GM21737 (cell line): ENCODE results near the gene PPP2R2D.
"Not testable (repeated sequence)": the region's sequence is repeated elsewhere in the genome, so short reads cannot be mapped to it uniquely, and the experiment has no call there.

Source experiments
- ATAC-seq: cut with Tn5 transposase; IDR thresholded peaks from one replicate; pipeline ENCODE4 v1.9.1; 2021; ENCODE audit warnings: mild to moderate bottlenecking, moderate library complexity; ENCODE audit not compliant: unreplicated experiment

Gene PPP2R2D

GRCh38 chr10:131946321-131946751, 45.5 kb downstream of the PPP2R2D start:
- no peak for ATAC-seq

GRCh38 chr10:131946880-131947279, 46.1 kb downstream of the PPP2R2D start:
- no peak for ATAC-seq

- no peak for ATAC-seq
Observed at GRCh38 chr10:131947631-131948347, 47.0 kb downstream of the PPP2R2D start.

- no peak for ATAC-seq
Observed at GRCh38 chr10:131948501-131948900, 47.7 kb downstream of the PPP2R2D start.

GRCh38 chr10:131949041-131949862, 48.4 kb downstream of the PPP2R2D start:
- no peak for ATAC-seq

- ATAC-seq, result not testable (repeated sequence)
Observed at GRCh38 chr10:131949908-131950307, 49.1 kb downstream of the PPP2R2D start.

- ATAC-seq, result no peak
Observed at GRCh38 chr10:131954356-131954965, 53.7 kb downstream of the PPP2R2D start.

- no peak for ATAC-seq
Observed at GRCh38 chr10:131955591-131956340, 55.0 kb downstream of the PPP2R2D start.

- ATAC-seq, result no peak
Observed at GRCh38 chr10:131959841-131960240, 59.0 kb downstream of the PPP2R2D start.

GRCh38 chr10:131960631-131961046, 59.8 kb downstream of the PPP2R2D start:
- no peak for ATAC-seq

- ATAC-seq, result no peak
Observed at GRCh38 chr10:131961047-131961776, 60.4 kb downstream of the PPP2R2D start.

- ATAC-seq, result no peak
Observed at GRCh38 chr10:131961777-131962662, 61.2 kb downstream of the PPP2R2D start.

GRCh38 chr10:131963350-131963749, 62.5 kb downstream of the PPP2R2D start:
- no peak for ATAC-seq

- no peak for ATAC-seq
Observed at GRCh38 chr10:131963811-131964210, 63.0 kb downstream of the PPP2R2D start.

GRCh38 chr10:131964298-131964697, 63.5 kb downstream of the PPP2R2D start:
- no peak for ATAC-seq

GRCh38 chr10:131968949-131969348, 68.1 kb downstream of the PPP2R2D start:
- ATAC-seq, result no peak

GRCh38 chr10:131970946-131971345, 70.1 kb downstream of the PPP2R2D start:
- ATAC-seq, result no peak

GRCh38 chr10:131971591-131971990, 70.8 kb downstream of the PPP2R2D start:
- ATAC-seq, result no peak

GRCh38 chr10:131972474-131973071, 71.8 kb downstream of the PPP2R2D start:
- no peak for ATAC-seq
